ENCODE data around the gene KCNH5. TPM values are rescaled to one million over a fixed set of nuclear protein-coding genes. Genes with fewer than 3 reads are reported as not detected.

The KCNH5 gene
- polyA plus RNA-seq, 2 of the 4 experiments (the other 2 are of a cell fraction) = 0.01 TPM; not detected in 1

GRCh38 chr14:62711351-62712023 is 333.8 kb downstream of the KCNH5 start (continued):
- no peak for TF ChIP-seq ZSCAN20 (CRISPR knock-in tag; IDR thresholded peaks at IDR 0.05)

- TF ChIP-seq CEBPB (IDR thresholded peaks at IDR 0.05) = no peak
- TF ChIP-seq ZNF302 (CRISPR knock-in tag; IDR thresholded peaks at IDR 0.05) = no peak
- no peak for TF ChIP-seq RFX5 (IDR thresholded peaks at IDR 0.05)
- TF ChIP-seq RCOR1 (IDR thresholded peaks at IDR 0.05; ENCODE audit: low read depth, low read length) = no peak
- no peak for TF ChIP-seq NFE2L2 (conservative IDR thresholded peaks at IDR 0.05; ENCODE audit: low read length)
- no peak for TF ChIP-seq HOXA7 (CRISPR knock-in tag; IDR thresholded peaks at IDR 0.05)
- no peak for TF ChIP-seq REST (IDR thresholded peaks at IDR 0.05)
- TF ChIP-seq HEYL (CRISPR knock-in tag; IDR thresholded peaks at IDR 0.05) = no peak
- TF ChIP-seq MAZ (IDR thresholded peaks at IDR 0.05; ENCODE audit: borderline replicate concordance, low read depth, low read length) = no peak
- TF ChIP-seq BCL3 (IDR thresholded peaks at IDR 0.05) = no peak
- no peak for TF ChIP-seq SREBF2 (IDR thresholded peaks at IDR 0.05)
- H3K4me1 ChIP-seq = peaks cover 10% of the 10 kb centered on the region
- FAIRE-seq (no peak), ATAC-seq (no peak), DNase-seq (ENCODE audit: low read depth in 1 of 2, low spot score in 1 of 2) (no peak)
- CTCF ChIA-PET = interaction anchor here (0.8 to 1.0 kb wide), 2 partner anchors 10 to 12 kb away, joined by 3 to 6 read pairs; no protein-coding TSS in a partner anchor
- H3K4me2 ChIP-seq = no peak overlapping the region
- no peak overlapping the region for H3K4me3 ChIP-seq
- no peaks in the 10 kb centered on the region for H3K9me3 ChIP-seq
- POLR2A ChIA-PET = no interaction called here
- no peak overlapping the region for H3K27ac ChIP-seq
Measured at GRCh38 chr14:62710811-62711210, 334.4 kb downstream of the KCNH5 start.

GRCh38 chr14:62709773-62710172 is 335.5 kb downstream of the KCNH5 start:
- POLR2A ChIA-PET = no interaction called here
- H3K4me2 ChIP-seq = no peak overlapping the region
- TF ChIP-seq BCL3 (IDR thresholded peaks at IDR 0.05) (no peak), SMC3 (IDR thresholded peaks at IDR 0.05) (no peak), HES2 (IDR thresholded peaks at IDR 0.05) (no peak), MYC (IDR thresholded peaks at IDR 0.05; ENCODE audit: borderline replicate concordance, low read length) (no peak), HOXB13 (CRISPR knock-in tag; IDR thresholded peaks at IDR 0.05; ENCODE audit: low read depth) (no peak), TFCP2L1 (CRISPR knock-in tag; IDR thresholded peaks at IDR 0.05) (no peak), ZFP36 (IDR thresholded peaks at IDR 0.05; ENCODE audit: borderline replicate concordance, partially characterized antibody) (no peak), PBX3 (IDR thresholded peaks at IDR 0.05) (no peak), HDAC2 (IDR thresholded peaks at IDR 0.05) (no peak), MAZ (IDR thresholded peaks at IDR 0.05; ENCODE audit: borderline replicate concordance, low read depth, low read length) (no peak), KDM1A (IDR thresholded peaks at IDR 0.05; ENCODE audit: low read depth) (no peak), RAD21 (conservative IDR thresholded peaks at IDR 0.05 in 1 of 2, IDR thresholded peaks at IDR 0.05 in 1 of 2) (no peak), ZC3H11A (IDR thresholded peaks at IDR 0.05) (no peak), KDM5A (IDR thresholded peaks at IDR 0.05) (no peak), EP300 (IDR thresholded peaks at IDR 0.05) (no peak), PHF8 (IDR thresholded peaks at IDR 0.05; ENCODE audit: borderline replicate concordance, low read depth) (no peak), GATA3 (IDR thresholded peaks at IDR 0.05; ENCODE audit: borderline replicate concordance) (no peak)
- no peak for FAIRE-seq
- H3K4me3 ChIP-seq = no peak overlapping the region
- H3K4me1 ChIP-seq = peaks cover 12% of the 10 kb centered on the region
- ATAC-seq = no peak
- 51% methylated on average over 3 of the region's 3 CpGs for WGBS (ENCODE audit: missing lambda C conversion rate)
- no peaks in the 10 kb centered on the region for H3K9me3 ChIP-seq
- CTCF ChIA-PET = no interaction called here
- H3K27ac ChIP-seq = no peak overlapping the region
- DNase-seq (ENCODE audit: low read depth in 1 of 2, low spot score in 1 of 2) = no peak

Data from A549 (cell line).